Loucy (cell line): Measurements from ENCODE around the gene SDHA.

Source experiments
- H2AFZ ChIP-seq: fragments of 200-600 bp; sonication (generic); 2 replicates; pipeline ENCODE4 v1.6.0; 2016; ENCODE audit warnings: antibody characterized with exemption, mild to moderate bottlenecking, low read length, moderate library complexity
- H3F3A ChIP-seq: fragments of 200-600 bp; 2 replicates; pipeline ENCODE4 v1.6.0; 2016; ENCODE audit warnings: antibody characterized with exemption, low read depth, mild to moderate bottlenecking
- H3K27me3 ChIP-seq: fragments of 200-600 bp; sonication (generic); 2 replicates; pipeline ENCODE4 v1.6.1; 2014; ENCODE audit warnings: low read length, mild to moderate bottlenecking; ENCODE audit not compliant: insufficient read depth, poor library complexity, severe bottlenecking
- H3K36me3 ChIP-seq: fragments of 200-600 bp; sonication (generic); 2 replicates; pipeline ENCODE4 v1.6.1; 2016; ENCODE audit warnings: low read length; ENCODE audit not compliant: insufficient read depth
- H3K4me1 ChIP-seq: fragments of 200-600 bp; sonication (generic); 2 replicates; pipeline ENCODE4 v1.5.1; 2014; ENCODE audit warnings: low read length, mild to moderate bottlenecking; ENCODE audit not compliant: insufficient read depth, poor library complexity, severe bottlenecking
- H3K4me2 ChIP-seq: fragments of 200-600 bp; sonication (generic); 2 replicates; pipeline ENCODE4 v1.6.0; 2014; ENCODE audit warnings: antibody characterized with exemption, low read length, low read depth, mild to moderate bottlenecking; ENCODE audit not compliant: poor library complexity, severe bottlenecking
- H3K4me3 ChIP-seq: fragments of 200-600 bp; sonication (generic); 2 replicates; pipeline ENCODE4 v1.5.1; 2014; ENCODE audit warnings: low read length, mild to moderate bottlenecking, mixed read lengths; ENCODE audit not compliant: poor library complexity, severe bottlenecking
- H3K79me2 ChIP-seq: fragments of 200-600 bp; sonication (generic); 2 replicates; pipeline ENCODE4 v1.6.1; 2014; ENCODE audit warnings: low read length; ENCODE audit not compliant: insufficient read depth
- H3K9ac ChIP-seq: fragments of 200-600 bp; sonication (generic); 2 replicates; pipeline ENCODE4 v1.6.0; 2014; ENCODE audit warnings: mild to moderate bottlenecking, low read depth, low read length, moderate library complexity; ENCODE audit not compliant: poor library complexity, severe bottlenecking
- H3K9me2 ChIP-seq: fragments of 200-600 bp; sonication (generic); replicated peaks from 2 replicates; pipeline ENCODE4 v1.6.1; 2016; ENCODE audit warnings: low read depth, low read length, mixed read lengths
- H3K9me3 ChIP-seq: fragments of 200-600 bp; sonication (generic); 2 replicates; pipeline ENCODE4 v1.6.1; 2014; ENCODE audit warnings: mild to moderate bottlenecking, antibody characterized with exemption, low read length, low read depth; ENCODE audit not compliant: insufficient read depth
- H4K20me1 ChIP-seq: fragments of 200-600 bp; sonication (generic); 2 replicates; pipeline ENCODE4 v1.6.0; 2014; ENCODE audit warnings: antibody characterized with exemption, low read length, mild to moderate bottlenecking; ENCODE audit not compliant: insufficient read depth, poor library complexity, severe bottlenecking
- CTCF ChIP-seq: fragments of 200-600 bp; sonication (generic); conservative IDR thresholded peaks from 2 replicates; pipeline ENCODE4 v1.5.1; 2014; ENCODE audit warnings: mild to moderate bottlenecking, antibody characterized with exemption, low read length
- EZH2phosphoT487 ChIP-seq: fragments of 200-600 bp; IDR thresholded peaks from 2 replicates; pipeline ENCODE4 v1.6.1; 2018; ENCODE audit warnings: antibody characterized with exemption, mild to moderate bottlenecking, moderate library complexity, borderline replicate concordance

SDHA gene

GRCh38 chr5:185095-186070, 32.7 kb upstream of the SDHA start:
- peak overlapping the region; percentile 55 for H3K4me2 ChIP-seq
- no peaks in the 10 kb centered on the region for H3K79me2 ChIP-seq
- no peaks in the 10 kb centered on the region for H3K27me3 ChIP-seq
- no peak overlapping the region for H3K4me3 ChIP-seq
- TF ChIP-seq CTCF (no peak), EZH2phosphoT487 (no peak)
- H3K9me3 ChIP-seq = no peaks in the 10 kb centered on the region
- H3F3A ChIP-seq = no peaks in the 10 kb centered on the region
- no peaks in the 10 kb centered on the region for H4K20me1 ChIP-seq
- no peaks in the 10 kb centered on the region for H3K9me2 ChIP-seq
- no peak overlapping the region for H2AFZ ChIP-seq
- no peak overlapping the region for H3K9ac ChIP-seq
- H3K4me1 ChIP-seq = peaks cover 51% of the 10 kb centered on the region
- no peaks in the 10 kb centered on the region for H3K36me3 ChIP-seq

- peaks cover 60% of the 10 kb centered on the region for H3K4me1 ChIP-seq
- H3F3A ChIP-seq = no peaks in the 10 kb centered on the region
- H4K20me1 ChIP-seq = no peaks in the 10 kb centered on the region
- H3K9me3 ChIP-seq = no peaks in the 10 kb centered on the region
- H2AFZ ChIP-seq = no peak overlapping the region
- TF ChIP-seq EZH2phosphoT487 (no peak), CTCF (no peak)
- H3K4me2 ChIP-seq = peak overlapping the region; percentile 55
- no peaks in the 10 kb centered on the region for H3K27me3 ChIP-seq
- H3K9ac ChIP-seq = peak overlapping the region; percentile 37
- no peaks in the 10 kb centered on the region for H3K36me3 ChIP-seq
- no peaks in the 10 kb centered on the region for H3K9me2 ChIP-seq
- peak overlapping the region; percentile 19 for H3K4me3 ChIP-seq
- no peaks in the 10 kb centered on the region for H3K79me2 ChIP-seq
Observed at GRCh38 chr5:186091-187041, 31.8 kb upstream of the SDHA start.

GRCh38 chr5:187042-187431, 31.1 kb upstream of the SDHA start:
- H2AFZ ChIP-seq = no peak overlapping the region
- no peaks in the 10 kb centered on the region for H3K9me3 ChIP-seq
- no peaks in the 10 kb centered on the region for H4K20me1 ChIP-seq
- TF ChIP-seq EZH2phosphoT487 = no peak
- TF ChIP-seq CTCF = no peak
- H3F3A ChIP-seq = no peaks in the 10 kb centered on the region
- peaks cover 61% of the 10 kb centered on the region for H3K4me1 ChIP-seq
- no peaks in the 10 kb centered on the region for H3K79me2 ChIP-seq
- no peaks in the 10 kb centered on the region for H3K36me3 ChIP-seq
- no peaks in the 10 kb centered on the region for H3K9me2 ChIP-seq
- peak overlapping the region; percentile 55 for H3K4me2 ChIP-seq
- H3K27me3 ChIP-seq = no peaks in the 10 kb centered on the region
- H3K4me3 ChIP-seq = no peak overlapping the region
- peak overlapping the region; percentile 47 for H3K9ac ChIP-seq
